Chondrocyte (in vitro differentiated cells): ENCODE results near the gene GRAMD1C. TPM values are rescaled to one million over a fixed set of nuclear protein-coding genes. Genes with fewer than 3 reads are reported as not detected.

ENCODE experiments used
- DNase-seq: peaks from one replicate; pipeline ENCODE4 v3.0.0; 2021; ENCODE audit warnings: mixed read lengths, low spot score
- H3K27ac Mint-ChIP-seq: one replicate; pipeline ENCODE4 v1.8.0; 2021; ENCODE audit warnings: mild to moderate bottlenecking, moderate library complexity, mixed read lengths; ENCODE audit not compliant: unreplicated experiment
- H3K27me3 Mint-ChIP-seq: 2 replicates; pipeline ENCODE4 v1.8.0; 2021; ENCODE audit warnings: low read depth, mixed read lengths
- H3K36me3 Mint-ChIP-seq: 2 replicates; pipeline ENCODE4 v1.8.0; 2021; ENCODE audit warnings: low read depth, mixed read lengths
- H3K4me1 Mint-ChIP-seq: 2 replicates; pipeline ENCODE4 v1.8.0; 2021; ENCODE audit warnings: low read depth, mild to moderate bottlenecking, mixed read lengths
- H3K4me3 Mint-ChIP-seq: one replicate; pipeline ENCODE4 v1.8.0; 2021; ENCODE audit warnings: mild to moderate bottlenecking, moderate library complexity, mixed read lengths; ENCODE audit not compliant: unreplicated experiment
- H3K9me3 Mint-ChIP-seq: 2 replicates; pipeline ENCODE4 v1.8.0; 2021; ENCODE audit warnings: low read depth, mixed read lengths
- CTCF ChIP-seq: fragments of 200-600 bp; sonication (generic); IDR thresholded peaks from 2 replicates; pipeline ENCODE4 v1.5.0; 2021; ENCODE audit warnings: antibody characterized with exemption, mild to moderate bottlenecking, moderate library complexity
- total RNA-seq: library from RNA; stranded (reverse); gene quantifications from 3 replicates; pipeline ENCODE4 v1.2.1, GENCODE V29; 2021

The GRAMD1C gene
- total RNA-seq, 1 donor from 2014 or later: 1.6 TPM

- TF ChIP-seq CTCF: no peak
- no peak overlapping the region for H3K27ac Mint-ChIP-seq
- peaks cover 3% of the 10 kb centered on the region for H3K36me3 Mint-ChIP-seq
- H3K4me1 Mint-ChIP-seq: no peaks in the 10 kb centered on the region
- H3K4me3 Mint-ChIP-seq: no peak overlapping the region
- no peak for DNase-seq
- peaks cover 11% of the 10 kb centered on the region for H3K9me3 Mint-ChIP-seq
- H3K27me3 Mint-ChIP-seq: no peaks in the 10 kb centered on the region
Observed at GRCh38 chr3:113885050-113885449, 46.5 kb downstream of the GRAMD1C start.

GRCh38 chr3:113890256-113890900 is 51.8 kb downstream of the GRAMD1C start:
- no peak for DNase-seq
- Mint-ChIP-seq H3K36me3 (no peaks in the 10 kb centered on the region), H3K4me3 (no peak overlapping the region), H3K9me3 (peaks cover 4% of the 10 kb centered on the region), H3K27ac (no peak overlapping the region), H3K27me3 (no peaks in the 10 kb centered on the region), H3K4me1 (no peaks in the 10 kb centered on the region)
- no peak for TF ChIP-seq CTCF

- DNase-seq: no peak
- Mint-ChIP-seq H3K27ac (no peak overlapping the region), H3K27me3 (peaks cover 3% of the 10 kb centered on the region), H3K4me3 (no peak overlapping the region), H3K36me3 (no peaks in the 10 kb centered on the region), H3K9me3 (no peaks in the 10 kb centered on the region), H3K4me1 (peaks cover 7% of the 10 kb centered on the region)
- TF ChIP-seq CTCF: no peak
Observed at GRCh38 chr3:113894927-113895326, 56.3 kb downstream of the GRAMD1C start.

- no peaks in the 10 kb centered on the region for H3K36me3 Mint-ChIP-seq
Observed at GRCh38 chr3:113895964-113896363, 57.4 kb downstream of the GRAMD1C start.

GRCh38 chr3:113896930-113897329 is 58.3 kb downstream of the GRAMD1C start:
- H3K9me3 Mint-ChIP-seq: no peaks in the 10 kb centered on the region
- no peaks in the 10 kb centered on the region for H3K36me3 Mint-ChIP-seq
- H3K4me3 Mint-ChIP-seq: no peak overlapping the region
- H3K27me3 Mint-ChIP-seq: peaks cover 3% of the 10 kb centered on the region
- no peak for TF ChIP-seq CTCF
- H3K4me1 Mint-ChIP-seq: peaks cover 7% of the 10 kb centered on the region
- DNase-seq: no peak
- no peak overlapping the region for H3K27ac Mint-ChIP-seq

More at GRCh38 chr3:113895964-113896363, 57.4 kb downstream of the GRAMD1C start:
- TF ChIP-seq CTCF: no peak
- Mint-ChIP-seq H3K27me3 (peaks cover 3% of the 10 kb centered on the region), H3K4me1 (peaks cover 7% of the 10 kb centered on the region), H3K9me3 (no peaks in the 10 kb centered on the region), H3K27ac (no peak overlapping the region), H3K4me3 (no peak overlapping the region)
- DNase-seq: no peak
